ENCODE measurements around the gene PKIG. TPM values are rescaled to one million over a fixed set of nuclear protein-coding genes. Genes with fewer than 3 reads are reported as not detected.

Gene PKIG
- total and polyA plus RNA-seq, 2 donors (not counting 3 experiments of a cell fraction or from before 2014, with no cell fraction given), result 135 to 167 TPM

DNA sequence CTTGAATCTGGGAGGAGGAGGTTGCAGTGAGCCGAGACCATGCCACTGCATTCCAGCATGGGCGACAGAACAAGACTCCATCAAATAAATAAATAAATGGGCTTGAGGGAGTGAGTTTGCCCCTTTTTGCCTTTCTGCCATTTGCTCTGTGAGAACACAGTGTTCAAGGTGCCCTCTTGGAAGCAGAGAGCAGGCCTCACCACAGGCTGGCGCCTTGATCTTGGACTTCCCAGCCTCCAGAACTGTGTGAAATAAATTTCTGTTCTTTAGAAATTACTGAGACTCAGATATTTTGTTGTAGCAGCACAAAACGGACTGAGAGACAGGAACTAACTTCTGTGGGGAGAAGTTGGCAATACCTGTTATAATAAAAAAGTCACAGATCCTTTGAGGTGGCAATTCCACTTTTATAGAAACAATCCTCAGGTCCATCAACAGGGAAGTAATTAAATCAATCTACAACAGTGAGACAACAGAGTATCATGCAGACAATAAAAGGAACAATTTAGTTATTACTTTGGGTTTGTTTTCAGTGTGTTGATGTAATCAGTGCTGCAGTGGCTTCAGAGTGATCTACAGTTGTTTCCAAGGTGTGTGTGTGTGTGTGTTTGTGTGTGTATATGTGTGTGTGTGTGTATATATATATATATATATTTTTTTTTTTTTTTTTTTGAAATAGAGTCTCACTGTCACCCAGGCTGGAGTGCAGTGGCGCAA, 24.5 kb downstream of the PKIG start:
- TF ChIP-seq, protein P1, sequence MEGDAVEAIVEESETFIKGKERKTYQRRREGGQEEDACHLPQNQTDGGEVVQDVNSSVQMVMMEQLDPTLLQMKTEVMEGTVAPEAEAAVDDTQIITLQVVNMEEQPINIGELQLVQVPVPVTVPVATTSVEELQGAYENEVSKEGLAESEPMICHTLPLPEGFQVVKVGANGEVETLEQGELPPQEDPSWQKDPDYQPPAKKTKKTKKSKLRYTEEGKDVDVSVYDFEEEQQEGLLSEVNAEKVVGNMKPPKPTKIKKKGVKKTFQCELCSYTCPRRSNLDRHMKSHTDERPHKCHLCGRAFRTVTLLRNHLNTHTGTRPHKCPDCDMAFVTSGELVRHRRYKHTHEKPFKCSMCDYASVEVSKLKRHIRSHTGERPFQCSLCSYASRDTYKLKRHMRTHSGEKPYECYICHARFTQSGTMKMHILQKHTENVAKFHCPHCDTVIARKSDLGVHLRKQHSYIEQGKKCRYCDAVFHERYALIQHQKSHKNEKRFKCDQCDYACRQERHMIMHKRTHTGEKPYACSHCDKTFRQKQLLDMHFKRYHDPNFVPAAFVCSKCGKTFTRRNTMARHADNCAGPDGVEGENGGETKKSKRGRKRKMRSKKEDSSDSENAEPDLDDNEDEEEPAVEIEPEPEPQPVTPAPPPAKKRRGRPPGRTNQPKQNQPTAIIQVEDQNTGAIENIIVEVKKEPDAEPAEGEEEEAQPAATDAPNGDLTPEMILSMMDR (IDR thresholded peaks at IDR 0.05; ENCODE audit: extremely low read depth in 1 of 2, insufficient read depth in 1 of 2, low read depth in 1 of 2, low read length in 2 of 2), result no peak
- no peak for TF ChIP-seq GATA2 (IDR thresholded peaks at IDR 0.05; ENCODE audit: insufficient read depth, insufficient read length, low read depth, low read length)
- TF ChIP-seq MYC (IDR thresholded peaks at IDR 0.05; ENCODE audit: low read depth, low read length), result no peak
- TF ChIP-seq POLR2A (IDR thresholded peaks at IDR 0.05; ENCODE audit: low read depth, low read length), result no peak
- no peak for TF ChIP-seq FOS (IDR thresholded peaks at IDR 0.05; ENCODE audit: borderline replicate concordance, insufficient read depth, low read length)
- no peak for TF ChIP-seq JUN (IDR thresholded peaks at IDR 0.05; ENCODE audit: borderline replicate concordance, insufficient read depth, insufficient read length, low read depth)
- TF ChIP-seq, protein P2, sequence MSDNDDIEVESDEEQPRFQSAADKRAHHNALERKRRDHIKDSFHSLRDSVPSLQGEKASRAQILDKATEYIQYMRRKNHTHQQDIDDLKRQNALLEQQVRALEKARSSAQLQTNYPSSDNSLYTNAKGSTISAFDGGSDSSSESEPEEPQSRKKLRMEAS (IDR thresholded peaks at IDR 0.05; ENCODE audit: insufficient read depth, insufficient read length), result no peak
- no peak for TF ChIP-seq EZH2 (IDR thresholded peaks at IDR 0.05; ENCODE audit: borderline replicate concordance, low read depth, low read length, severe bottlenecking)
- no peak for TF ChIP-seq POLR2AphosphoS5 (IDR thresholded peaks at IDR 0.05; ENCODE audit: insufficient read depth, low read depth, low read length)
- POLR2A ChIA-PET, result no interaction called here
- no peak overlapping the region for H3K4me2 ChIP-seq (ENCODE audit: insufficient read depth, low read length)
- intact Hi-C loops (cut with micrococcal nuclease) (no loop called here), dilution Hi-C loops (cut with MboI; ENCODE audit: extremely low pct_ligation_motif_present, low sequenced_read_pairs) (no loop called here)
- no peaks in the 10 kb centered on the region for H4K20me1 ChIP-seq (replicated peaks; ENCODE audit: control insufficient read depth, extremely low read depth, insufficient read depth, low read length)
- no peaks in the 10 kb centered on the region for H3K9me3 ChIP-seq (replicated peaks; ENCODE audit: control insufficient read depth, insufficient read depth, low read length)
- FAIRE-seq (no peak), DNase-seq (ENCODE audit: low read depth, low spot score) (no peak)
- no peak overlapping the region for H3K27ac ChIP-seq (ENCODE audit: insufficient read depth, low read depth, low read length)
- H3K9me1 ChIP-seq (replicated peaks; ENCODE audit: control insufficient read depth, extremely low read depth, insufficient read depth, low read length), result no peaks in the 10 kb centered on the region
- CTCF ChIA-PET, result interaction anchor here (1.0 kb wide), 1 partner anchor 11 kb away, joined by 3 read pairs; no protein-coding TSS in a partner anchor
- H3K4me3 ChIP-seq (replicated peaks in 1 of 3; ENCODE audit: insufficient read depth in 1 of 3, low read depth in 1 of 3, low read length in 3 of 3), result no peak overlapping the region
- no peak overlapping the region for H2AFZ ChIP-seq (ENCODE audit: low read depth, low read length)
- H3K27me3 ChIP-seq (ENCODE audit: control insufficient read depth in 2 of 2, insufficient read depth in 2 of 2, low read length in 2 of 2), result no peaks in the 10 kb centered on the region
- peaks cover 63% of the 10 kb centered on the region for H3K79me2 ChIP-seq (ENCODE audit: control insufficient read depth, insufficient read depth, low read length)
- no TSS peak for BruUV-seq (replicated peaks)
- H3K4me1 ChIP-seq (ENCODE audit: control insufficient read depth, extremely low read depth, insufficient read depth, low read length), result peaks cover 22% of the 10 kb centered on the region
- peaks cover 0 to 5% of the 10 kb centered on the region in 2 experiments for H3K36me3 ChIP-seq (ENCODE audit: control insufficient read depth in 2 of 2, extremely low read depth in 1 of 2, insufficient read depth in 2 of 2, low read length in 2 of 2)
- H3K9ac ChIP-seq (replicated peaks; ENCODE audit: extremely low read depth, insufficient read depth, low read length), result no peak overlapping the region
